GM19397 (cell line): Measurements from ENCODE around the gene AIMP1.
"Not testable (repeated sequence)": the region's sequence is repeated elsewhere in the genome, so short reads cannot be mapped to it uniquely, and the experiment has no call there.

ENCODE experiments used
- ATAC-seq: cut with Tn5 transposase; IDR thresholded peaks from one replicate; pipeline ENCODE4 v1.9.1; 2021; ENCODE audit warnings: mild to moderate bottlenecking, moderate library complexity; ENCODE audit not compliant: unreplicated experiment

Gene AIMP1

DNA sequence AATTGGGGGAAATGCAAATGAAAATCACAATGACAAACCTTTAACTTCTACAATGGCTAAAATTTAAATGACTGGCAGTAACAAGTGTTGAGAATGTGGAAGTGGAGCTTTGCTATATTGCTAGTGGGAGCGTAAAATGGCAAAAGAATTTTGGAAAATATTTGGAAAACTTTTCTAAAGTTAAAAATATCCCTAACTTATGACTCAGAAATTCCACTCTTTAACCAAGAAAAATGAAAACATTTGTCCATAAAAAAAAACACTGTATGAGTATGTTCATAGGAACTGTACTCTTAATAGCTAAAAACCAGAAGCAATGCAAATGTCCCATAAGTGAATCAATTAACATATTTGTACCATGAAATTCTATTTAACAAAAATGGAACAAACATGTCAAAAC is 4.0 kb upstream of the AIMP1 start:
- no peak for ATAC-seq

DNA sequence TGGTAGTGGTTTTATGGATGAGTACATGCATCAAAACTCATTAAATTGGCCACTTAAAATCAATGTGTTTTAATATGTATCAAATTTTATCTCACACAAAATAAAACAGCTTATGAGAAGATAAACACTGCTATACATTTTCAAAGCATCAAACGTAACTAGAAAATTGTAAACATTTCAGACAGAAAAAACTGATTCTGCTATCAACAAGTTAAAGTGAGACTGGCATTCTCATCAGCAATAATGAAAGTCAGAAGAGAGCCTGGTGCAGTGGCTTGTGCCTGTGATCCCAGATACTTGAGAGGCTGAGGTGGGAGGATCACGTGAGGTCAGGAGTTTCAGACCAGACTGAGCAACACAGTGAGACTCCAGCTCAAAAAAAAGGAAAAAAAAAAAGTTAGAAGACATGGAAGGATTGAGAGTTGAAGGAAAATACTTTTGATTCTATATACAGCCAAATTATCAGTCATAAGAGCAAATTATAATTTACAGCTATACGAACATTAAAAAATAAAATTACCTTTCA is 3.3 kb upstream of the AIMP1 start:
- no peak for ATAC-seq

DNA sequence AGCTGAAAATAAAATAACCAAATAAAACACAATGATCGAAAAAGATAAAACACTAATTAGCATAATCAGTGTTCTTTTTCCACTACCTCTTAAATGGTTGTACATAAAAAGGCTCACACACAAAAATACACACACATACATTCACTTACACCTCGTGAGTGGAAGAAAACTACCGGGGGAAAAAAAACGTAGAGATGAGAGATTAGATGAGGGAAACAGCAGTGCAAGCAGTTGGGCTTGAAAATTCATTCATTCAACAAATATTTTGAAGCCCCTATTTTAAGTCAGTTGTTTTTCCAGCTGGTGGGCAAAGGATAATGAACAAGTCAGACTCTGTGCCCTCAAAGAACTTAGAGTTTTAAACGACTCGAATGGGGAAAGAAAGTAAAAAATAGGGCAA is 1.4 kb upstream of the AIMP1 start:
- ATAC-seq: no peak

DNA sequence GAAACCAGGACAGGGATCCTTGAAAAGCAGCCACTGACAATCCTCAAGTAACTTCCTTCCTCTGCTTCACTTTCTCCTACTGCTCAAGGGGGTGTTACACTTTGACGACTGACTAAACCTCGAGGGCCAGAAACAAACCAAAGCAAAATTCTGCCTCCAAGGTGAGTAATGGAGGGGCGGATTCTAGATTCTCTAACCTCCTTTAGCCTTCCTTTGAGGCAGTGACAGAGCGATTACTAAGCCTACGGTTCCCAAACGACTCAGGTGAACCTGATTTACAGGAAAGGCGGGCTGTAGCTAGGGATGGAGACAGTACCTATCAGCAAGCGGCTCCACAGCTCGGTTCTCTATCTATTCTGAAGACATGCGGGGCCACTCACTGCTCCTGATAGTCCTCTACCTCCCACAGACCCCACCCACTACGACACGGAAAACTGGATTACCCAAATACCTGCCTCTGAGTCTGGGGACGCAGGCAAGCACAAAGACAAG is 828 bp upstream of the AIMP1 start:
- ATAC-seq: peak; percentile 22

DNA sequence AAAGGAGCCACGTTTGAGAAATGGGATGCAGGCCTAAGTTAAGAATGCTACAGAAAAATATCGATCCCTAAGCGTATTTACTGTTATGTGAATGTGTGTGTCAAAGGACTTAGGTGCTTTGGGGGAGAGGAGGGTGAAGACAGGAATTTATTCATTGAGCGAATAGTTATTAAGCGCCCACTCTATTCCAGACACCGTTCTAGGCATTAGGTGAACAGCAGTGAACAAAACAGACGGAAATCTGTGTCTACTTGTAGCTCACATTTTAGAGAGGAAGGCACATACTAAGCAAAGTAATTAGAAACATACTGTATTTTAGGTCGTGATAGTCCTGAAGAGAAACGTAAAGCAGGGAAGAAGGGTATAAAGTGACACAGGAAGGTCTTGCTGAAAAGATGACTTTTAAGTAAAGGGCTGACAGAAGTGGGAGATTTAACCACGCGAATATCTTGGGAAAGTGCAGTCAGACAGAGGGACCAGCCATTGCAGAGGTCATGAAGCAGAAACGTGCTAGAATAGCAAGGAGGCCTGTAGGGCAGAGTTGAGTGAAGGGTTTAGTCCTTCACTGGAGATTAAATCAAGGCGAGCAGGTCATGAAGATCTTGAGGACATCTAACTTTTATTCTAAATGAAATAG is 541 bp downstream of the AIMP1 start:
- ATAC-seq: peak; percentile 1

DNA sequence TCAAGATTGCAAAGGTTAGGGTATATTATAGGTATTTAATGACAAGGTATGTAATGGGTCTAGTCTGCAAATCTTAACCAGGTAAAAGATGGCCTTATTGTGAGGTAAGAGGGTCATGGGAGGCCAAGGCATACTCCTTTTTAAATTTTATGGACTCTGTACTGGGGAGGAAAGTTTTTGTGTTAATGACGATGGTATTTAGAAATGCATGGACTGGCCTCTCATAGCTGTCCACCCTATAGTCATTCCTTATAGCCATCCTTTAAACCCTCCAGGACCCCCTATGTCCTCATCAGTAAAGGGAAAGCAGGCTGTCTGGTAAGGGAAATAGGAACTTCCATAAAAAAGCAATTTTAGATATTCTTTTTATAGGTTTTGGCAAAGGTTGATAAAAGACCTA is 1.5 kb downstream of the AIMP1 start:
- no peak for ATAC-seq

DNA sequence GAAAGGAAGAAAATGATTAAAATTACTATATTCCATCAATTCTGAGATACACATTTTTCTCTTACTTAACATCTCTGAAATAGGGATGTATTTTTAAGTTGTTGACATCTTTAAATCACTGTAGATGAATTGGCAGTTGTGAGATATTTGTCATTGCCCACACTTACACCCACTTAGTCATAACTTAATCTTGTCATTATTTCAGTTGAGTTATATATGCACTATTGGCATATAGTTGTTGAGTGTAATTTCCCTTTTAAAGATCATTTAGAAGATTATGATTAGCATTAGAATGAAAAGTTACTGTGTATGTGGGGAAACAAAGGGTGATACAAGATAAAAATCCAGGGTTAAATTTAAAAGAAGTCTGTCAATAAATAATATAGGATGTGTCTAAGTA is 2.2 kb downstream of the AIMP1 start:
- no peak for ATAC-seq

DNA sequence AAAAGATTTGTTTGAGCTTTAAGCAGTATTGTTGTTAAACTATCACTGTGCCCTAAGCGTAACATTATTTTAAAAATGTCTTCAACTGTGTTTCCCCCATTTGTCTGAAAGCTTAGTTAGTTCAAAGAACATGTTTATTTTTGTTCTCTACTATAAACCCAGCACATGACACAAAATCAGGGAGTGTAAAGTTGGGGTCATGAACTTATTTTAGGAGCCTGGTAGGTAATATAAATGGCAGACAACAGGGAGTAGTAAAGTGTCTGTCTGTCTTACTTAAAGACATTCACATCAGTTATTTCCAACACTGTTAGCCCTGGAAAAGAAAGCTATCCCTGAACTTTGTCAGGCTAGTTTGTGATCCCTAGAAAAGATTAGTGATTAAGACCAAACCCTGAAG is 3.9 kb downstream of the AIMP1 start:
- no peak for ATAC-seq

DNA sequence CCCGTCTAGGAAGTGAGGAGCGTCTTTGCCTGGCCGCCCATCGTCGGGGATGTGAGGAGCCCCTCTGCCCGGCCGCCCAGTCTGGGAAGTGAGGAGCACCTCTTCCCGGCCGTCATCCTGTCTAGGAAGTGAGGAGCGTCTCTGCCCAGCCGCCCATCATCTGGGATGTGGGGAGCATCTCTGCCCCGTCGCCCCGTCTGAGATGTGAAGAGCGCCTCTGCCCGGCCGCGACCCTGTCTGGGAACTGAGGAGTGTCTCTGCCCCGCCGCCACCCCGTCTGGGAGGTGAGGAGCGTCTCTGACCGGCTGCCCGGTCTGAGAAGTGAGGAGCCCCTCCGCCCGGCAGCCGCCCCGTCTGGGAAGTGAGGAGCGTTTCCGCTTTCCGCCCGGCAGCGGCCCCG is 4.8 kb downstream of the AIMP1 start:
- not testable (repeated sequence) for ATAC-seq

DNA sequence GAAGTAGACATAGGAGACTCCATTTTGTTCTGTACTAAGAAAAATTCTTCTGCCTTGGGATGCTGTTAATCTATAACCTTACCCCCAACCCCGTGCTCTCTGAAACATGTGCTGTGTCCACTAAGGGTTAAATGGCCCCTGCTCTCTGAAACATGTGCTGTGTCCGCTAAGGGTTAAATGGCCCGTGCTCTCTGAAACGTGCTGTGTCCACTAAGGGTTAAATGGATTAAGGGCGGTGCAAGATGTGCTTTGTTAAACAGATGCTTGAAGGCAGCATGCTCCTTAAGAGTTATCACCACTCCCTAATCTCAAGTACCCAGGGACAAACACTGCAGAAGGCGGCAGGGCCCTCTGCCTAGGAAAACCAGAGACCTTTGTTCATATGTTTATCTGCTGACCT is 5.5 kb downstream of the AIMP1 start:
- ATAC-seq: not testable (repeated sequence)

DNA sequence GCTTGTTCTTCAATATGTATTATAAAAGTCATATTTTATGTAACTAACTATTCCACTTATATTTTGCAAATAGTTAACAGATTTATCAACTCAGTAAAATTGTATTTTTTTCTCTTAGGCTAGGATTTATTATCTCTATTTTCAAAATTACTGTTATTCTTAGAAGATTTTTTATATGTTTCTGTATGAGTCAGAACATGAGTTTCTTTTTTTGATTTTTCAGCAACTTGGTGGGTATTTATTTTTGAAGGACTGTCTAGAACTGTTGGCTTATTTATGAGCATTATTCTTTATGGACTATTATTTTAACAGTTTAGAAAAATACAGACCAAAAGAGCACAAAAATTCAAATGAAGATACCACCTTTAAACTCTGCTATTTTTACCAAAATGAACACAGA is 6.8 kb downstream of the AIMP1 start:
- no peak for ATAC-seq

DNA sequence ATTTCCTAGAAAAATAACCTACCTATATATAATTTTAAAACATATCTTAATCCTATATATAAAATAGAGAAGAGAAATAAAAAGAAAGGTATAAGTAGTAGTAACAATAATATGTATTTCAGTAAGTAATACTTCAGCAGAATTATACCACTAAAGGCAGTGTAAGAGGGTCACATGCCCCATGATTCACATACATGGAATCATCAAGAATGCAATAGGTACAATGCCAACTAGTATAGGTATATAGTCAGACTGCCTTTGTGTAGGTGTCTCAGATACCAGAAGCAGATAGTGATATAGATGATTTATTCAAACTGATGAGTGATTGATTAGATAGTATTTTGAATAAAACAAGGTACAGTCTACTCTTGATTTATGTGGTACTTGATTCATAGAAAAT is 9.4 kb downstream of the AIMP1 start:
- ATAC-seq: no peak

DNA sequence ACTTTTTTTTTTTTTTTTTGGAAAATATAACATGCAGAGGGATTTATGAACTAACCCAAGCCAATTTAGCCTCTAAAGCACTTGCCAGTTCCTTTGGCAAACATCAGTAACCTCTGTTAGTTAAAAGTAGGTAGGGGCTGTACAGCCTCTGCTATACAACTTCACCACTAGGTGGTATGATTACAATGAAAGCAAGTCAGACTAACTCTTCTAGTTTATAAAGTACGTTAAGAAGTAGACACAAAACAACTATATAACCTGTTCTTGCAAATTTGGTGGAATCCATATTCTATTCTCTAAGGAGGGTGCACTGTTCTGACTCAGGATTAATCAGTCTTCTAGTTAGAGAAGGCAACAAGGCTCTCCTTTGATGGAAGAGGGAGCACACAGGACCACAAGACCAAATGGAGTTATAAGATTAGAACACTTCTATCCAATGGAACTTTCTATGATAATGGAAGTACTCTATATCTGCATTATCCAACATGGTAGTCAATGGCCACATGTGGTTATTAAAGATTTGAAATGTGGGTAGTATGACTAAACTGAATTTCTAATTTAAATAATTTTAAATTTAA is 12.8 kb downstream of the AIMP1 start:
- ATAC-seq: peak; percentile 80

DNA sequence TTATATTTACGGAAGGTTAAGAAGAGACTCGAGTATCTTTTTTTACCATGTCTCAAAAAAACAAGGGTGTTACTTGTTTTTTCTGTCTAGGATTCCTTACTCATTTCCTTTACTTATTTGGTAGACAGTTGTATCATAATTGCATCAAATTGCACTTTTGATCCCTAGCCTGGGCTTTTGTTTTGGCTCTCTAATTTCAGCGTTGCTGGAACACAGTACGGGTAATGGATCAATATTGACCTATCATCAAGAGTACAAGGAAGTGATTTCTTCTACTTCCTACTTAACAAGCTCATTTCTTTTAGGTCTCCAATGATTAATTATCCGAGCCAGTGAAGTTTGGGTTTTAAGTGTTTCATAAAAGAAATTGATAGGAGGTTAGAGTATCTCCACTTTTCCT is 16.8 kb downstream of the AIMP1 start:
- no peak for ATAC-seq

DNA sequence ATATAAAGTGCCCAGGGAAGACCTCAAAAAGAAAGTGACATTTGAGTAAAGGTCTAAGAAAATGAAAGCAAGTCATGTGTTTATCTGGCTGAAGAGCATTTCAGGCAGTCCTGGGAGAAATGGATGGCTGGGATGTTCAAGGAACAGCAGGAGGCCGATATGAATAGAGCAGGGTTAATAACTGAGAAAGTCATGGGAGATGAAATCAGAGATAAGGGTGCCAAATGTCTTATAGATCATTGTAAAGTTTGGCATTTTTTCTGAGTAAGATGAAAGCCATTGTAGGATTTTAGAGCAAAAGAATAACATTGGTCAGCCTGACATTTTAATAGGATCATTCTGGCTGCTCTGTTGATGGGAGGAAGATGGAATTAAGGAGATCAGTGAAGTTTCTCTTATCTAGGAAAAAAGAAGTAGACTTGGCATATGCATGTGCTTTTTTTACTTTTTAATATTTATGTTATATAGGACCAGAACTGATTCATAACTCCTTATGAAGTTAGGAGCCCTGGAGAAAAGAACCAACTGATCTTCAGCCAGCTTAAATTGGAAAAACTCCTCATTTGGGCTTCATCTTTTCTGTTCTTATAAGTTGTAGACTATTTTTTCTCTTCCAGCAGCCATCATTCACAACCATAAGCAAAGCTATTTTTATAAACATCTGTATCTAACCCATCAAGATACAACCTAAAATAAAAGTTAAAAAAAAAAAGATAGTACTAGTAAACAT is 18.6 kb downstream of the AIMP1 start:
- no peak for ATAC-seq

DNA sequence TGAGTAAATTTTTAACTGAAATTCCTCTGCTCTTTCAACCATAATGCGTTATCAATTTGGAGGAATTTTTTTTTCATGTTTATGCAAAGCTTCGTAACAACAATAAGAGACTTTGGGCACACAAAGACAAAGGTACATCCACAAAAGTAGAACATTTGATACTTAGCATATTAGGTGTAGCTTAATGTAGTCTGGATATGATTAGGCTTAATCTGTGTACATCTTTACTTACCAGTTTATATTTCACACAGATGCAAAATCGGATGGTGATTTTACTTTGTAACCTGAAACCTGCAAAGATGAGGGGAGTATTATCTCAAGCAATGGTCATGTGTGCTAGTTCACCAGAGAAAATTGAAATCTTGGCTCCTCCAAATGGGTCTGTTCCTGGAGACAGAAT is 20.3 kb downstream of the AIMP1 start:
- no peak for ATAC-seq

DNA sequence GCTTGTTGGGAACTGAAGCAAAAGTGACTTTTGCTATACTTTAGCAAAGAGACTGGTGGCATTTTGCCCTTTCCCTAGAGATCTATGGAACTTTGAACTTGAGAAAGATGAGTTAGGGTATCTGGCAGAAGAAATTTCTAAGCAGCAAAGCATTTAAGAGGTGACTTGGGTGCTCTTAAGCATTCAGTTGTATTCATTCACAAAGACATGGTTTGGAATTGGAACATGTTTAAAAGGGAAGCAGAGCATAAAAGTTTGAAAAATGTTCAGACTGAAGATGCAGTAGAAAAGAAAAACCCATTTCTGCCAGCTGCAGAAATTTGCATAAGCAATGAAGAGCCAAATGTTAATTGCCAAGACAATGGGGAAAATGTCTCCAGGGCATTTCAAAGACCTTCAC is 21.6 kb downstream of the AIMP1 start:
- ATAC-seq: no peak

DNA sequence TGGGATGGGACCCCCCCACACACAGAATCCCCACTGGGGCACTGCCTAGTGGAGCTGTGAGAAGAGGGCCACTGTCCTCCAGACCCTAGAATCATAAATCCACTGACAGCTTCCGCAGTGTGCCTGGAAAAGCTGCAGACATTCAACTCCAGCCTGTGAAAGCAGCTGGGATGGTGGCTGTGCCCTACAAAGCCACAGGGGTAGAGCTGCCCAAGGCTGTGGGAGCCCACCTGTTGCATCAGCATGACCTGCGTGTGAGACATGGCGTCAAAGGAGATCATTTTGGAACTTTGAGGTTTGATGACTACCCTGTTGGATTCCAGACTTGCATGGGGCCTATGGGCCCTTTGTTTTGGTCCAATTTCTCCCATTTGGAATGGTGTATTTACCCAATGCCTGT is 22.3 kb downstream of the AIMP1 start:
- no peak for ATAC-seq

DNA sequence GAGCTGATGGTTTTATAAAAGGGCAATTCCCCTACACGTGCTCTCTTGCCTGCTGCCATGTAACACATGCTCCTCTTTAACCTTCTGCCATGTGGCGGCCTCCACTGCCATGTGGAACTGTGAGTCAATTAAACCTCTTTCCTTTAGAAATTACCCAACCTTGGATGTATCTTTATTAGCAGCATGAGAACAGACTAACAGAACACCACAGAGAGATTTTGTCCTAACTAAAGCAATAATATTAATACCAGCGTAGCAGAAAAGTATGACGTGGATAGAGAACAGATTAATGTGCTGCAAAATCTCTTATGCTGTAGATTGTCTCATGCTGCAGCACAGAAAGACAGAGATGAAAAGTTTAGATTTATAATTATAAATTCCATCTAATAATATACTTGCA is 23.1 kb downstream of the AIMP1 start:
- no peak for ATAC-seq

DNA sequence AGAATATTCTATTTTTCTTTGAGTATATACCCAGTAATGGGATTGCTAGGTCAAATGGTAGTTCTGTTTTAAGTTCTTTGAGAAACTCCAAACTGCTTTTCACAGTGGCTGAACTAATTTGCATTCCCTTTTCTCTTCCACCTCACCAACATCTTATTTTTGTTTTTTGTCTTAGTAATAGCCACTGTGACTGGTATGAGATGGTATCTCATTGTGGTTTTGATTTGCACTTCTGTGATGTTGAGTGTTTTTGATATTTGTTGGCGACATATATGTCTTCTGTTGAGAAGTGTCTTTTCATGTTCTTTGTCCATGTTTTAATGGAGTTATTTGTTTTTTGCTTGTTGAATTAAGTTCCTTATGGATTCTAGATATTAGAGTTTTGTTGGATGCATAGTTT is 24.4 kb downstream of the AIMP1 start:
- no peak for ATAC-seq

DNA sequence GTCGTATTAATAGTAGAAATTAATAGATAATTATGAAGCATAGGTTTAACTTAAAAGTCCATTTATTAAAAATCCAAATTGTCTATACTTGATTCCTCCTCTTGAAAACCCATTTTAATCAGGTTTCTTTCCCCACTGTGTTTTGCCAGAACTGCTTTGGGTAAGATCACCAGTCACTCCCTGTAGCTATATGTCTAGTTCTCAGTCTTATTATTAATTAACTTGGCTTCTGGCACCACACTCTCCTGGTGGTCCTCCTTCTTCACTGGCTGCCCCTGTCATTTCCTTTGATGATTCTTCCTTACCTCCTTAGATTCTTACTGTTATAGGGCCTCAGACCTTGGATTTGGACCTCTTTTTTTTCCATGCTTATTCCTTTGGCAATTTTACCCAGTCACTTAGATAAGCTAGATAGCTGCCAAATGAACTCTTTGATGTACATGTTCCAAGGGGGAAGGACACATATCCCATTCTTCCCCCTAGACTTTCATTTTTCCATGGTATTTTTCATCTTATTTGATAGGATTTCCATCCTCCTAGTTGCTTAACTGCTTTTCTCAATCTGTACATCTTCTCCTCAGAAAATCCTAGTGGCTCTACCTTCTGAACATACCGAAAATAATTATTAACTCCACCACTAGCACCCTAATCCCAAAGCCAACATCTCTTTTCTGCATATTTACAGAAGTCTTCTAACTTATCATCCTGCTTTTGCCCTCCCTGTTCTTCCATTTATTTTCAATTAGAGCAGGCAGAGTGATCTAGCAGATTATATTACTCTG is 27.7 kb downstream of the AIMP1 start:
- no peak for ATAC-seq

DNA sequence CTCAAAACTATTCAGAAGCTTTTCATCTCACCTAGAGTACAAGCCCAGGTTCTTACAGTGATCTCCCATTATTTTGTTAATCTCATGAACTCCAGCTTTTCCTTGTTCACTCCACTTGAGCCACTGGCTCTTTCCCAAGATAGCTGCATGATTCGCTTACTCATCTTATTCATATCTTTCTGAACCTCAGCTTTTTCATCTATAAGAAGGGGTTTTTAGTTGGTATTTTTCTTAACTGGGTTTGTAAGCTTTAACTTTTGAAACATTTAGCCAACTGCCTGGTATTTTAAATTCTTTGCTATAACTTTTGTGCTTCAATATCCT is 28.3 kb downstream of the AIMP1 start:
- no peak for ATAC-seq
